Spleen (tissue), 7 donors: ENCODE data around the gene CEP250.
A peak's percentile ranks its signal among the peaks of the same experiment; 100 is the strongest.

ENCODE experiments used
- POLR2A ChIP-seq, 3 donors: fragments of 450-650 bp; IDR thresholded peaks; one replicate each; pipeline ENCODE4 v1.5.1; 2017; ENCODE audit warnings: antibody characterized with exemption in 3 of 3, mild to moderate bottlenecking in 1 of 3
- POLR2AphosphoS5 ChIP-seq, 3 donors: sonication (generic); formaldehyde crosslinking; IDR thresholded peaks; one replicate each; pipeline ENCODE4 v1.5.1; 2017; ENCODE audit warnings: antibody characterized with exemption in 3 of 3
- TF ChIP-seq, protein P1 (sequence below), 11 experiments: fragments of 200-600 bp in 7 of 11; fragments of 450-650 bp in 4 of 11; sonication (generic) in 4 of 11; IDR thresholded peaks in 8 of 11; conservative IDR thresholded peaks in 3 of 11; 1 replicate in 7 of 11; 2 replicates in 4 of 11; pipeline versions ENCODE4 v1.4.0 to v1.8.0; 2016 to 2021; ENCODE audit warnings: antibody characterized with exemption in 11 of 11, inconsistent platforms in 4 of 11, mild to moderate bottlenecking in 1 of 11
- donor health status: DM: no; HTN: no; CAD: no; lungs with moderate emphysema.
- donor health status: DM: no; HTN: no; CAD: no.
- donor health status: DM: no; HTN: no; CAD: no.

DNA sequence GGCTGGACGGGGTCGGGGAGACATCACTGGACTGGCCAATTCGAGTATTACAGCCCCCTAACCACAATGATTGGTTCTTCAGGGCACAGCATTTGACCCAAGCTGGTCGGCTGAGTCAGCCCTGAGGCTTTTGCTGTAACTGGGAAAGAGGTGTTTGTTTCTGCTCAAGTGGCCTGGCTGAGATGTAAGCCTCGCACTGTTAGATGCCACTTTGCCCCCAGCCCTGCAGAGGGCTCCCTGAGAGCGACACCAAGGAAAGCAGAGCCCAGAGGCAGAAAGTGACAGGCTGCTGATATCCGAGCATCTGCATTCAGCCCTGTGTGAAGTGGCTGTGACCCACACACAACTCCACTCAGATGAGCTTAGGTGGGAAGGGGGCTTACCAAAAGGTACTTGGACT, 105.9 kb downstream of the CEP250 start:
- TF ChIP-seq, protein P1, sequence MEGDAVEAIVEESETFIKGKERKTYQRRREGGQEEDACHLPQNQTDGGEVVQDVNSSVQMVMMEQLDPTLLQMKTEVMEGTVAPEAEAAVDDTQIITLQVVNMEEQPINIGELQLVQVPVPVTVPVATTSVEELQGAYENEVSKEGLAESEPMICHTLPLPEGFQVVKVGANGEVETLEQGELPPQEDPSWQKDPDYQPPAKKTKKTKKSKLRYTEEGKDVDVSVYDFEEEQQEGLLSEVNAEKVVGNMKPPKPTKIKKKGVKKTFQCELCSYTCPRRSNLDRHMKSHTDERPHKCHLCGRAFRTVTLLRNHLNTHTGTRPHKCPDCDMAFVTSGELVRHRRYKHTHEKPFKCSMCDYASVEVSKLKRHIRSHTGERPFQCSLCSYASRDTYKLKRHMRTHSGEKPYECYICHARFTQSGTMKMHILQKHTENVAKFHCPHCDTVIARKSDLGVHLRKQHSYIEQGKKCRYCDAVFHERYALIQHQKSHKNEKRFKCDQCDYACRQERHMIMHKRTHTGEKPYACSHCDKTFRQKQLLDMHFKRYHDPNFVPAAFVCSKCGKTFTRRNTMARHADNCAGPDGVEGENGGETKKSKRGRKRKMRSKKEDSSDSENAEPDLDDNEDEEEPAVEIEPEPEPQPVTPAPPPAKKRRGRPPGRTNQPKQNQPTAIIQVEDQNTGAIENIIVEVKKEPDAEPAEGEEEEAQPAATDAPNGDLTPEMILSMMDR (IDR thresholded peaks at IDR 0.05 in 8 of 11, conservative IDR thresholded peaks at IDR 0.05 in 3 of 11) = peak in 2 of 11 experiments; percentile 20 to 34
- TF ChIP-seq POLR2A (IDR thresholded peaks at IDR 0.05) = no peak
- TF ChIP-seq POLR2AphosphoS5 (IDR thresholded peaks at IDR 0.05) = no peak
